T-helper 1 cell (primary cell): Measurements from ENCODE around the gene AMER3.

Experiments used
- DNase-seq, 5 donors: peaks; one replicate each; pipeline ENCODE4 v3.0.0-alpha.2; 2012 to 2020

Gene AMER3

DNA sequence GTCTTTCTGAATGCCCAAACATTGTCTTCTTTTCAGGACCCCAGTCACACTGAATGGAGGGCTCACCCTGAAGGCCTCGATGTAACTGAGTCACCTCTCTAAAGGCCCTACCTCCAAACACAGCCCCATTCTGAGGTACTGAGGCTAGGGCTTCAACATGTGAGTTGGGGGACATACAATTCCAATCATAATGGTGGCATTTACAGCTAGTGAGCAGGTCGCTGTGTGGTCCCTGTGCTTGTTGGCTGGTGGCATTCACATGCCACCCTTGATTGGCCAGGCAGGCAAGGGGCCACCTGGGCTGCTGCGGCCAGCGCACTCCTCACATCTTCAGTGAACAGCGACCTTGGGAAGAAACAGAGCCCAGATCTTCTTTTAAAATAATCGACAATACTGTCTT, 30.7 kb downstream of the AMER3 start:
- no peak for DNase-seq

DNA sequence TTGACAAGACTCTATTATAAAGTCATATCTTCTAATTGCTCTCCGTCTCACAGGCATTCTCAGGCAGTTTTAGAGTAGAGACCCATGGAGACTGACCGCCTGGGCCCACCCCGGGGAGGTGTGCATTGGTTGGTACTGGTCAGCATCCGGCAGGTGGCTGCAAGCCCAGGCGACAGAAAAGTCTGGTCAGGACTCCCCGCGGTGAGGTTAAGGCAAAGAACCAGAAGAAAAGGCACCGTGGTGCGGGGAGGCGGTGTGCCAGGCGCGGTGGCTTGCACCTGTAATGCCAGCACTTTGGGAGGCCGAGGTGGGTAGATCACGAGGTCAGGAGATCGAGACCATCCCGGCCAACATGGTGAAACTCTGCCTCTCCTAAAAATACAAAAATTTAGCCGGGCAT, 32.5 kb downstream of the AMER3 start:
- no peak for DNase-seq

DNA sequence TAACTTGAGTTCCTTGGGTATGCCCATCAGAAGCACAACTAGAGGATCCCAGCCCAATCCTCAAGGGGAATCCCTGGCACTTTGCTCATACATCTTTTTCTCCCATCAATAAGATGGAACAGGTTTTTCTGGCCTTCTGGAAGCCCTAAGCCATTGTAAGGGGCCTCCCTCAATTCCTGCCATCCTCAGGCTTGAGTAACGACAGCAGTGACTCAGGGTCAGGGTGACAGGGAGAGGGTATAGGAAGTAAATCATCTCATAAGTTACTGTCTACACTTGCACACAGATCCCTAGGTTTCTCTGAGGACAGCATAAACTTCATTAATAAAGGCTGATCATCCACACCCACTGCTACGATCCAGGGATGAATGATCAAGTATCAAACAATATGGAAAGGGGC, 35.0 kb downstream of the AMER3 start:
- DNase-seq = no peak

DNA sequence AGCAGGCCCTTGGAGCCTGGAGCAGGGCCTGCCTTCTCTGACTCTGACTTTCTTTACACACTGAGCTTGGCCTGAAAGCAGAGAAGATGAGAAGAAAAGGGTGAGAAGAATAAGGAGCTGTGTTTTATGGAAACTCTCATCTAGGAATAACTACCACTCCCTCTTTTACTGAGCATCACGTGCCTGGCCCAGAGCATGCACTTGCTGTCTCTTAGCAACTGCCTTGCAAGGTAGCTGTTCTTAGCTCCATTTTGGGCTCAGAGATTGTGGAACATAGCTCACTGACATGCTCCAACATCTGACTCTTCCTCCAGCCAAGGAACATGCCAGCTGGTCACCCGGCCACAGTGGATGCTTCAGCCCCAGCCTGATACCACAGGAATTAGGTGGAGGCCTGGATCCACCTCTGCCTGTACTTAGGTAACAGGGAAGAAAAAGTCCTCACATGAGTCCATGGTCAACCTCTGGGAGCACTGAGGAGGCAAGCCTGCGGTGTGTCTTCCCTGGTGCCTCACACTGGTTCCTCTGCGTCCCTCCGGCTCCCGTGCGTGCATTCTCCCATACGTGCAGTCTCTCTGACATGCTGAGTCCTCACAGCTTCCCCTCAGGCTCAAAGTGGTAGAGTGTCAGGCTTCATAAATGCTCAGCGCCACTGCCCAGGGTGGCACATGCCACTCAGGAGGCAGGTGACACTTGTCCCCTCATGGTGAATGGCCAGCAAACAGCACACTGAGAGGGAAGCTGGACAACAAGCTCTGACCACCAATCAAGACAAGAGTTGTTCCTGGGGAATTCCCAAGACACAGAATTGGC, 35.7 kb downstream of the AMER3 start:
- no peak for DNase-seq

DNA sequence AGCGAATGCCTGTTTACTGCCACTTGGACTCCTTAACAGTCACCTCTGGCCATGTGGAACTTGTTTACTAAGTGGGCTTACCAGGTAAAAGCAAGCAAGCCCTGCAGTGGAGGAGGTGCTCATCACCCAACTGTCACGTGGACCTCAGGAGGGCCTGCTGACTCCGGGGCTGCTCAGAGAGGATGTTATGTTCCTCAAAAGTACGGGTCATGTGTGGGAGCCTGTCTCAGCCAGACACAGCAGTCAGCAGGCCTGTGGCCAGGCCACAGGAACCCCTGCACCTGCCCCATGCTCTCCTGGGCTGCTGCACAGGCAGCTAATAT, 36.2 kb downstream of the AMER3 start:
- DNase-seq = no peak

DNA sequence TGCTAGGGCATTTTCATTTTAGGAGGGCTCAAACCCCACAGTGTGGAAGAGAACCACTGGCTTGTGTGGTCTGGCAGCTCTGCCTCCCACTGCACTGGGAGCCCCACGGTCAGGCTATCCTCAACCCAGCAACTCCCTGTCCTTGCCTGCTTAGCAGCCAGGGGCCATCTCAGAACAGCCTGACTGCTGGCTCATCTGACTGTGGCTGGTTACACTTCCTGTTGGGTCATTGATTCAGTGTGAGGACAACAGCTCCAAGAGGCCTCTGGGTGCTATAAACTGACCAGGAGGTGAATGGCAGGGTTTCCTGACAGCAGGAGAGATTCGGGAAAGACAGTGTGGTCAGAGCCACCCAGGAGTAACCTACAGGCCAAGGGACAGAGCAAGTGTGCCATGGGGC, 40.1 kb downstream of the AMER3 start:
- DNase-seq = no peak

DNA sequence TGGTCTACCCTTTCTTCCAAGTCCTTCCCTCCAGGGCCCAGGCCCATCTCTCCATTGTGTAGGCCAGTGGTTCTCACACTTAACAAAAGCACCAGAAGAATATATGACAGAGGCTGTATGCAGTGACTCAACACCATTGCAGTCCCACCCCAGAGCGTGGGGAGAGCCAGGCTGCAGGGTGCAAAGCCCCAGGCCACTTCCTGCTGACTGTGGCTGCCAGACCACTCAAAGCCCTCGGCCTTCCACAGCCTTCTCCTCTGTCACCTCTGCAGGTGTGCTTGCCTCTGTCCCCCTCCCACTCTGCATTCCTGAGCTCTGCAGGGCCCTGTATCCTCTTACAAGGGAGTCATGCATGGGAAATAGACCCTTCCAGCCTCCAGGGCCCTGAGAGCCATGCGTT, 41.0 kb downstream of the AMER3 start:
- DNase-seq = no peak

DNA sequence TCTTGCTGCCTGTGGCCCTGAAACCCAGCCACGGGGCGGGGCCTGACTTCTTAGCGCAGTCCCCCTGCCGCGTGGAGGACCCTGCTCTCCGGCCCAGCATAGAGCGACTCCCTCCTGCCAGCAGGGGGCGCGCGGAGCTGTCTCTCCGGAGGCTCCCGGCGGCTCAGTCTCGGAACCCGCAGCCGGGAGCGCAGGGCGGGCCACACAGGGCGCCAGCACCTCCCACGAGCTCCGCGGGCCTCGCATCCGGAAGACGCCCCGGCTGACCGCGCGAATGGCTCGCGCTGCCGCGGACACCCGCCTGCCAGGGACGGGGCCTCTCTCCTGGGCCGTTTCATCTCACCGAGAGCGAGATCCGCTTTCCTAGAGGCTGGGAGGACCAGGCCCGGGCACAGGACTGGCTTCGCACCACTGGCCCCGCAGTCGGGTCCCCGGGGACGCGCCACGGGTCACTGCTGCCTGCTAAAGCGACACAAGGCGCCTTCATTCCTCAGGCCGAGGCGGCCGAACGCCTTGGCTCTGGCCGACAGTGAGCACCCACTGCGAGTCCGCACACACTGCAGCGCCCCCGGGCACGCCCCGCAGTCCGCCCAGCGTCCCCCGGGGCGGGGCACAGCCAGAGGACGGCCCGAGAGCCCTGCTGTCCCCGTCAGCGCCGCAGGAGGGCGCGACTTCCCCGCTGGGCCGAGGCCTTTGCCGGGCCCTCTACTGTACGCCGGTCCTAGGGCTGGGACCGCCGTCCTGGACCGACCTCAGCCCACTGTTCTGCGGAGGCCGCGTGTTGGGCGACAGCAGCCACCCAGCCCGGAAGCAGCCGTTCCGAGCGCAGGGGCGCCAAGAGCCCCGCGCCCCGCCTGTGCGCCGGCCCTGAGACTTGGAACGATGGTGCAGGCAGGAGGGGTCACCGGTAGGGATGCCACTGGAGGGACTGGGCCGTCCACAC, 42.4 kb downstream of the AMER3 start:
- peak; percentile 81 to 88 (median 87) for DNase-seq

DNA sequence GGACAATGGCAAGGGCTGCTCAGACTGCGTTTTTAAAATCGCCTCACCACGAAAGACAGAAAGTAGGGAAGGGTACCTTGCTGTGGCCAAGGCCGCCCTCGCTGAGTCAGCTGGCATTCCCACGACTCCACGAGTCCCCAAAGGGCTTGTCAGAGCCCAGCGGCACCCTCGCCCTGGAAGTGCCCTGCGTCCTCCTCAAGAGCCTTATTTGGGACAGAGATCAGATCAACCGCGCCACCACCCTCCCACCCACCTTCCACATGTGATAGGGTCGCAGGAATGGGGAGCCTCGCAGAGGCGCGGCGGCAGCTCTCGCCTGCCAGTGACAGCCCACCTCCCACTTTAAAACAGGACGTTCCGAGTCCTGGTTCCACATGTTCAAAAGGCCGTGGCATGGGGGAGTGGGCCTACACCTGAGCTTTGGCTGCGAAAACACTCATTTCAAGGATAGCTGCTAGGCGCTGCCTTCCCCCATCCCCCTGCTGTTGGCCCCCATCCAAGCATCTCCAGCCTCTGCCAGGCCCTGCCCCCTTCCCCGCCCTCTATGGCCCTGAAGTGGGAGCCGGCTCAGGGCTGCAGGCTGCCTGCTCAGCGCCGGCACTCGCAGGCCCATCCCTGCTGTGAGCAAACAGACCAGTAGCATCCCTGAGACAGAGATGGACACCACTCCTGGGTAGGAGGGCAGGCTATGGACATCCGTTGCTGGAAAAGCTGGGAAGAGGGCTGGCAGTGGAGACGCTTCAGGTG, 43.3 kb downstream of the AMER3 start:
- no peak for DNase-seq

DNA sequence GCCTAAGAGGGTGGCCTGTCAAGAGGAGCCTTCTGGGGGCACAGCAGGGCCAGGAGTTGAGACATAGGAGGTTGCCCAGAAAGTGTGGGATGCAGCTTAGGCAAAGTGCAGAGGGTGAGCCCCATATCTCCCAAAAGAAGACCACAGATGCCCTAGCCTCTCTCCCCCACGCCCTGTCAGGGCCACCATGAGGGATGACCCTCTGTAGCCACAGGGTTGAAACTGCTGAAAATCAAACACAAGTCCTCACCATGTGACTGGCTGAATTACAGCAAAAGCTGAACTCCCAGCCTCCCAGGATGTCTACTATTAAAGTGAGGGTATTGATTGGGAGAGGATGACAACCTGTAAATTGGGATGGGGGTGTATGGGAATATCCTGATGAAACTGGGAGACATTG, 44.0 kb downstream of the AMER3 start:
- no peak for DNase-seq

DNA sequence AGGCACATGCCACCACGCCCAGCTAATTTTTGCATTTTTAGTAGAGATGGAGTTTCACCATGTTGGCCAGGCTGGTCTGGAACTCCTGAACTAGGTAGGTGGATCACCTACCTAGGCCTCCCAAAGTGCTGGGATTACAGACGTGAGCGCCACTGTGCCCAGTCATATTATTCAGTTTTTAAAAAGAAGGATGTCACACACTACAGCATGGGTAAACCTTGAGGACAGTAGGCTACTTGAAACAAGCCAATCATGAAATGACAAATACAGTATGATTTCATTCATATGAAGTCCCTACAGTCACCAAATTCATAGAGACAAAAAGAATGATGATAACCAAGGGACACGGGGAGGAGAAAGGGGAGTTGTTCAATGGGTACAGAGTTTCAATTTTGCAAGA, 50.3 kb downstream of the AMER3 start:
- DNase-seq = no peak

DNA sequence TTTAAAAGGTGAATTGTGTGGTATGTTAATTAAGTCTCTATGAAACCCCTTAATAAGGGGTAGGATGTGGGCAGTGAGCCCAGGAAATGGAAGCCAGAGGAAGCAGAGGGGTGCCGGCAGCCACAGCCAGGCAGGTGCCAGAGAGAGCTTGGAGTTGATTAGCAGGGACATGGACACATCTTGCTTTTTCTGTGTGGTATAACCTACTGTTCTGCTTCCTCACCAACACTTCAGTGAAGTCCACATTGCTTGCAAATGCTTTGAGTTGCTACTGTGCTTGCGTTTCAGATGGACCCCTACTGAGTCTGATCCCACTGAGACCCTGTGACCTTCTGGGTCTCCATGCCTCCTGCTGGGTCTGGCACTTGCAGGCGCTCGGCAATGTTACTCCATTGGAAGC, 51.0 kb downstream of the AMER3 start:
- DNase-seq = no peak

DNA sequence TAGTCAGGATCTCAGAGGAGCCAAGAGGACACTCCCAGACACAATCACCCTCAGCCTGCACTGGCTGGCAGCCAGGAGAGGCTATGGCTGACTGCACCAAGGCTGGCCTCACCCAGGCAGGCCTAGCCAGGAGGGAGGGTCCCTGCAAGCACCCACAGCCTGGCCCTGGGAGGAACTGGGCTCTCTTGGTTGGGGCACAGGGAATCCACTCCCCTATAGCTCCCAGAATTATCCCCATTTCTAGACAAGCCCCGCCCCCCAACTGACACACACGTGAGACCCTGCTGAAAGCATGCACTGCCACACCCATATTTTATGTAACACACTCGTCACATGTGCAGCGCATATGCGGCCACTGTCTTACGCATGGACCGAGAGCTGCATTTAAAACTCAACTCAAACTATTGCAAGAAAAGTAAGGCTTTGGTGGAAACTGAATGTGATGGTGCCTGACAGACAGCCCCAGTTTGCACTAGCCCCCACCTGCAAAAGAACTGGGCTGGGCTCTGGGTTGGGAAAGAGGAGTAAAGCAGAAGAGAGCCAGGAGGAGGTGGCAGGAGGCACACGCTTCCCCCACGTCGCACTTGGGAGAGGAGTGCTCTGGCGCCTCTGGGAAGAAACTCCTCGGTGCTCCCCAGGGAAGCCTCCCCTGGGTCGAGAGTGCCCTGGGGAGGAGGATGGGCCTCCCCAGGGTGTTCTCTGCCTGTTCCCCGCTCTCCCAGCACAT, 52.5 kb downstream of the AMER3 start:
- no peak for DNase-seq

DNA sequence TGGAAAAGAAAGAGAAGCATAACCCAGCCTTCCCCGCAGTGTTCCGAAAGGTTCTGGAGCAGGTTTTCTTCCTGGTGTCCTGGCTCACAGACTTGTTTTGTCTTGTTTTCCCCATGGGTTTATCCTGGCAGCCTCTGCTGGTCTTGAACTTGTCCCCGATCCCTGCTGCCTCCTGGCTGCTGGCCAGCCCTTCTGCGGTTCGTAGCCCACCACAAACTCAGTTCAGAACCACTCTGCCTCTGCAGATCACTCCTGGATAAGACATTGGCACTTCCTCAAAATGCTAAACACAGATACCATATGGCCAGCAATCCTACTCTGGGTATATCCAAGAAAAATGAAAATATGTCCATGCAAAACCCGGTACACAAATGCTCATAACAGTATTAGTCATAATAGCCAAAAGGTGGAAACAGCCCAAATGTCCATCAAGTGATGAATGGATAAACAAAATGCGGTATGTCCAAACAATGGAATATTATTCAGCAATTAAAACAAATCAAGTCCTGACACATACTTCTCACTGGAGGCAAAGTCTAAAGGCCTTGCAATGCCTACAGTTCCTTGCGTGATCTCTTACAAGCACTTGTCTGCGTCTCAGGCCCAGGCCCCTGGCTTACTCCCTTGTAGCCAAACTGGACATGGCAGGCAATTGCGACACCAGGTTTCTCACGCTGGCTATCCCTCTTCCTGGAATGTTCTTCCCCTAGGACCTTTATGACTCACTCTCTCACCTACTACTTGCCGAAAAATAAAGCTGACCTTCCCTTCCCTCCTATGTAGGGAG, 53.3 kb downstream of the AMER3 start:
- no peak for DNase-seq

DNA sequence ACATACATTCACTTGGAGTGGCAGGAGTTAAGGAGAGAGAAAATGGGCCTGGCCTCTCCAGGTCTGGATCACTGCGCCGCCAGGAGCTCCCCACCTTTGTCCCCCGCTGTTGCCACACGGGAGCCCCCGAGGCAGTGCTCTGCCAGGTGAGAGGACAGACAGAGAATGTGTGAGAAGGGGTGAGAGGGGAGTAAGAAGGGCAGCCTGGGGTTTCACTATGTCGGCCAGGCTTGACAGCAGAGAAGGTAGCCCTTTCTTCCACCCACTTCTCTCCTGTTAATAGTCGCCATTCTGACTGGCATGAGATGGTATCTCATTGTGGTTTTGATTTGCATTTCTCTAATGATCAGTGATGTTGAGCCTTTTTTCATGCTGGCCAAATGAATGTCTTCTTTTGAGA, 55.1 kb downstream of the AMER3 start:
- no peak for DNase-seq

DNA sequence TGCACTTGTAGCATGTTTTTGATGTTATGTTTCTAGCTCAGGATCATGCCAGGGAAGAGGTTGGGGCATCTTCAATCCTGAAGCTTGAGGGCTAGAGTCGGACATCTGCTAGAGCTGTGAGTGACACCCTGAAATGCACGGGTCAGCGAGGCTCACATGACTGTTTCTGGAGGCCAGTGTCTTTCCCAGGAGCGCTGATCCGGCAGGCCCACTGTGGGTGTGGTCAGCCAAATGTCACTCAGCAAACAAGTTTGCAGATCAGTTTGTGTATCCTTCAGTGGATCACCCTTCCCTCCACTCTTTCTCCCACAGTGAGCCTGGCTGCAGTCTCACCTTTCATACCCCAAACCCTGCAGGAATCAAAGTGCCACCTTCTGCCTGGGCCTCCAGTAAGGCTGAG, 58.4 kb downstream of the AMER3 start:
- DNase-seq = no peak

DNA sequence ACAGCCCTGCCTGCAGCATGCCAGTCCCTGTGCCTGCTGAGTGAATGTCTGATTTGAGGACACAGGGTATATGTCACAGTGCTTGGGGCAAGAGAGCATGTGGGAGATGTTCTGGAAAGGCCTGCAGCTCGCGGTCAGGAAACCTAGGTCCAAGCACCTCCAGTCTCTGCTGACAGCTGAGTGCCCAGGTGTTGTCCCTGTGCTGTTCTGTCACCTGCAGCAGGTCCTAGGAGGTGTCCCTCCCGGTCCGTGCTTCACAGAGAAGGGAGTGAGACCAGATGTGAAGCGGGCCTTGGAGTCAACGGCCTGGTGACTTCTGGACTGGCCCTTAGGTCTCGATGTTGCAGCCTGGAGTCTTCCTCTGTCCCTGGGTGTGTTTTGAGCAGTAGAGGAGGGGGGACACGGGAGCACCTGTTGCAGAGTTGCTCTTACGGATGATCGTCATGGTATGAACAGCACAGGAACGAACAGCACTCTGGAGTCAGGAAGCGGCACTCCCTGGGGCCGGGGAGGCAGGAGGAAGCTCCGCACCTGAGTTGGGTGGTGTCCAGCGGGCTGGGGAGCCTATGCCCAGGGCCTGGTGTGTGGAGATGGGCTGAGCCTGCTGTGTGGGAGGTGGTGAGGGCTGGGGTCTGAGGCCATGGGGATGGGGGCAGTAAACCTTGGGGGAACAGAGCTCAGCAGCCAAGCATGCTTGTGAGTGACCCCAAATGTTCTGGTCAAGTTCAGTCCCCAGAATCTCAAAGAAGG, 59.8 kb downstream of the AMER3 start:
- DNase-seq = no peak
